Hematopoietic multipotent progenitor cell treated with erythropoietin and hydrocortisone succinate and interleukin-3 and kit ligand, for 15 days (in vitro differentiated cells): ENCODE results near the gene UGDH.
A peak's percentile ranks its signal among the peaks of the same experiment; 100 is the strongest.
"Not testable (repeated sequence)": the region's sequence is repeated elsewhere in the genome, so short reads cannot be mapped to it uniquely, and the experiment has no call there.

Source experiments
- DNase-seq: peaks from one replicate; pipeline ENCODE4 v3.0.0-alpha.2; 2015; ENCODE audit warnings: low spot score

The UGDH gene

GRCh38 chr4:39527296-39528060, at the start of gene UGDH:
Gene UGDH, minus strand, starts transcription at chr4:39527439. Its CDS starts 5,927 bp downstream, at chr4:39521512.
- peak; percentile 90 for DNase-seq

GRCh38 chr4:39574946-39575345, 47.7 kb upstream of the UGDH start:
- DNase-seq: no peak

GRCh38 chr4:39571504-39571903, 44.3 kb upstream of the UGDH start:
- DNase-seq: no peak

GRCh38 chr4:39571054-39571453, 43.8 kb upstream of the UGDH start:
- DNase-seq: no peak

GRCh38 chr4:39569209-39569608, 42.0 kb upstream of the UGDH start:
- DNase-seq: no peak

- no peak for DNase-seq
These were observed 41.6 kb upstream of the UGDH start for GRCh38 chr4:39568805-39569204.

- DNase-seq: no peak
These were observed 38.8 kb upstream of the UGDH start for GRCh38 chr4:39565878-39566600.

GRCh38 chr4:39563346-39563847, 36.2 kb upstream of the UGDH start:
- DNase-seq: no peak

GRCh38 chr4:39562792-39563191, 35.6 kb upstream of the UGDH start:
- DNase-seq: no peak

- no peak for DNase-seq
These were observed 32.4 kb upstream of the UGDH start for GRCh38 chr4:39559626-39560025.

GRCh38 chr4:39555472-39555871, 28.2 kb upstream of the UGDH start:
- DNase-seq: no peak

GRCh38 chr4:39548425-39549067, 21.3 kb upstream of the UGDH start:
- no peak for DNase-seq

GRCh38 chr4:39544580-39545315, 17.5 kb upstream of the UGDH start:
- no peak for DNase-seq

- DNase-seq: not testable (repeated sequence)
These were observed 16.8 kb upstream of the UGDH start for GRCh38 chr4:39544080-39544479.

GRCh38 chr4:39543034-39543433, 15.8 kb upstream of the UGDH start:
- no peak for DNase-seq

- DNase-seq: no peak
These were observed 15.4 kb upstream of the UGDH start for GRCh38 chr4:39542611-39543012.

- no peak for DNase-seq
These were observed 14.9 kb upstream of the UGDH start for GRCh38 chr4:39541987-39542610.

GRCh38 chr4:39539089-39539611, 11.9 kb upstream of the UGDH start:
- DNase-seq: no peak

GRCh38 chr4:39533541-39533940, 6.3 kb upstream of the UGDH start:
- DNase-seq: no peak

GRCh38 chr4:39532237-39532636, 5.0 kb upstream of the UGDH start:
- not testable (repeated sequence) for DNase-seq

- no peak for DNase-seq
These were observed 3.4 kb upstream of the UGDH start for GRCh38 chr4:39530682-39531081.
